ENCODE results near the gene ANKS1B. TPM values are rescaled to one million over a fixed set of nuclear protein-coding genes. Genes with fewer than 3 reads are reported as not detected.

The ANKS1B gene
- total and polyA plus RNA-seq, 9 donors = 1.4 to 5.6 (median 2.7) TPM

GRCh38 chr12:98817742-98818141 is 1167.0 kb downstream of the ANKS1B start:
- WGBS (ENCODE audit: insufficient coverage) = 20% methylated on average over 1 of the region's 2 CpGs
- Histone ChIP-seq H3K4me3 (ENCODE audit: low read length) (no peak overlapping the region), H3K4me1 (ENCODE audit: control insufficient read depth, insufficient read depth, low read length) (peaks cover 19% of the 10 kb centered on the region), H3K27me3 (ENCODE audit: control insufficient read depth, insufficient read depth, low read length) (no peaks in the 10 kb centered on the region), H3K27ac (ENCODE audit: low read length) (peak overlapping the region; percentile 9), H3K36me3 (ENCODE audit: control insufficient read depth, insufficient read depth, low read length) (no peaks in the 10 kb centered on the region), H3K9me3 (replicated peaks; ENCODE audit: control insufficient read depth, low read depth, low read length) (no peaks in the 10 kb centered on the region)
- peak; percentile 82 for DNase-seq

- Histone ChIP-seq H3K27ac (ENCODE audit: low read length) (no peak overlapping the region), H3K4me1 (ENCODE audit: control insufficient read depth, insufficient read depth, low read length) (peaks cover 16% of the 10 kb centered on the region), H3K4me3 (ENCODE audit: low read length) (no peak overlapping the region), H3K36me3 (ENCODE audit: control insufficient read depth, insufficient read depth, low read length) (no peaks in the 10 kb centered on the region), H3K27me3 (ENCODE audit: control insufficient read depth, insufficient read depth, low read length) (no peaks in the 10 kb centered on the region), H3K9me3 (replicated peaks; ENCODE audit: control insufficient read depth, low read depth, low read length) (no peaks in the 10 kb centered on the region)
- 71% methylated on average over 1 of the region's 4 CpGs for WGBS (ENCODE audit: insufficient coverage)
- DNase-seq = no peak
Measured at GRCh38 chr12:98816720-98817119, 1168.0 kb downstream of the ANKS1B start.

- Histone ChIP-seq H3K9me3 (replicated peaks; ENCODE audit: control insufficient read depth, low read depth, low read length) (no peaks in the 10 kb centered on the region), H3K4me1 (ENCODE audit: control insufficient read depth, insufficient read depth, low read length) (peaks cover 6% of the 10 kb centered on the region), H3K27ac (ENCODE audit: low read length) (no peak overlapping the region), H3K36me3 (ENCODE audit: control insufficient read depth, insufficient read depth, low read length) (no peaks in the 10 kb centered on the region), H3K4me3 (ENCODE audit: low read length) (no peak overlapping the region), H3K27me3 (ENCODE audit: control insufficient read depth, insufficient read depth, low read length) (no peaks in the 10 kb centered on the region)
- WGBS (ENCODE audit: insufficient coverage) = 74% methylated on average over 3 of the region's 6 CpGs
- DNase-seq = no peak
Measured at GRCh38 chr12:98814254-98814653, 1170.5 kb downstream of the ANKS1B start.

- no peak overlapping the region for H3K27ac ChIP-seq (ENCODE audit: low read length)
- H3K36me3 ChIP-seq (ENCODE audit: control insufficient read depth, insufficient read depth, low read length) = no peaks in the 10 kb centered on the region
- H3K27me3 ChIP-seq (ENCODE audit: control insufficient read depth, insufficient read depth, low read length) = no peaks in the 10 kb centered on the region
- no peaks in the 10 kb centered on the region for H3K9me3 ChIP-seq (replicated peaks; ENCODE audit: control insufficient read depth, low read depth, low read length)
- no peak overlapping the region for H3K4me3 ChIP-seq (ENCODE audit: low read length)
- H3K4me1 ChIP-seq (ENCODE audit: control insufficient read depth, insufficient read depth, low read length) = peaks cover 2% of the 10 kb centered on the region
- 87% methylated on average over 4 of the region's 7 CpGs for WGBS (ENCODE audit: insufficient coverage)
- DNase-seq = no peak
Measured at GRCh38 chr12:98812225-98812624, 1172.5 kb downstream of the ANKS1B start.

GRCh38 chr12:98808243-98808875 is 1176.4 kb downstream of the ANKS1B start:
- no peaks in the 10 kb centered on the region for H3K27me3 ChIP-seq (ENCODE audit: control insufficient read depth, insufficient read depth, low read length)
- no peaks in the 10 kb centered on the region for H3K9me3 ChIP-seq (replicated peaks; ENCODE audit: control insufficient read depth, low read depth, low read length)
- no peaks in the 10 kb centered on the region for H3K4me1 ChIP-seq (ENCODE audit: control insufficient read depth, insufficient read depth, low read length)
- DNase-seq = no peak
- H3K27ac ChIP-seq (ENCODE audit: low read length) = no peak overlapping the region
- WGBS (ENCODE audit: insufficient coverage) = 71% methylated on average over 2 of the region's 6 CpGs
- no peak overlapping the region for H3K4me3 ChIP-seq (ENCODE audit: low read length)
- H3K36me3 ChIP-seq (ENCODE audit: control insufficient read depth, insufficient read depth, low read length) = no peaks in the 10 kb centered on the region

- H3K27ac ChIP-seq (ENCODE audit: low read length) = no peak overlapping the region
- DNase-seq = no peak
- H3K9me3 ChIP-seq (replicated peaks; ENCODE audit: control insufficient read depth, low read depth, low read length) = no peaks in the 10 kb centered on the region
- H3K36me3 ChIP-seq (ENCODE audit: control insufficient read depth, insufficient read depth, low read length) = no peaks in the 10 kb centered on the region
- WGBS (ENCODE audit: insufficient coverage) = no CpG with 5 or more reads among the region's 2 CpGs
- H3K27me3 ChIP-seq (ENCODE audit: control insufficient read depth, insufficient read depth, low read length) = no peaks in the 10 kb centered on the region
- no peaks in the 10 kb centered on the region for H3K4me1 ChIP-seq (ENCODE audit: control insufficient read depth, insufficient read depth, low read length)
- H3K4me3 ChIP-seq (ENCODE audit: low read length) = no peak overlapping the region
Measured at GRCh38 chr12:98807187-98807586, 1177.5 kb downstream of the ANKS1B start.

GRCh38 chr12:98803468-98804209 is 1181.1 kb downstream of the ANKS1B start:
- H3K27me3 ChIP-seq (ENCODE audit: control insufficient read depth, insufficient read depth, low read length) = no peaks in the 10 kb centered on the region
- H3K4me3 ChIP-seq (ENCODE audit: low read length) = no peak overlapping the region
- 39% methylated on average over 3 of the region's 6 CpGs for WGBS (ENCODE audit: insufficient coverage)
- no peak overlapping the region for H3K27ac ChIP-seq (ENCODE audit: low read length)
- no peaks in the 10 kb centered on the region for H3K4me1 ChIP-seq (ENCODE audit: control insufficient read depth, insufficient read depth, low read length)
- no peaks in the 10 kb centered on the region for H3K36me3 ChIP-seq (ENCODE audit: control insufficient read depth, insufficient read depth, low read length)
- no peaks in the 10 kb centered on the region for H3K9me3 ChIP-seq (replicated peaks; ENCODE audit: control insufficient read depth, low read depth, low read length)
- DNase-seq = no peak

- Histone ChIP-seq H3K4me3 (ENCODE audit: low read length) (no peak overlapping the region), H3K27me3 (ENCODE audit: control insufficient read depth, insufficient read depth, low read length) (no peaks in the 10 kb centered on the region), H3K27ac (ENCODE audit: low read length) (no peak overlapping the region), H3K9me3 (replicated peaks; ENCODE audit: control insufficient read depth, low read depth, low read length) (no peaks in the 10 kb centered on the region), H3K4me1 (ENCODE audit: control insufficient read depth, insufficient read depth, low read length) (no peaks in the 10 kb centered on the region), H3K36me3 (ENCODE audit: control insufficient read depth, insufficient read depth, low read length) (no peaks in the 10 kb centered on the region)
- WGBS (ENCODE audit: insufficient coverage) = 84% methylated on average over 3 of the region's 3 CpGs
- DNase-seq = no peak
Measured at GRCh38 chr12:98799822-98800221, 1184.9 kb downstream of the ANKS1B start.

GRCh38 chr12:98799146-98799810 is 1185.5 kb downstream of the ANKS1B start:
- no peak for DNase-seq
- no peaks in the 10 kb centered on the region for H3K4me1 ChIP-seq (ENCODE audit: control insufficient read depth, insufficient read depth, low read length)
- H3K36me3 ChIP-seq (ENCODE audit: control insufficient read depth, insufficient read depth, low read length) = no peaks in the 10 kb centered on the region
- no peaks in the 10 kb centered on the region for H3K9me3 ChIP-seq (replicated peaks; ENCODE audit: control insufficient read depth, low read depth, low read length)
- H3K27ac ChIP-seq (ENCODE audit: low read length) = no peak overlapping the region
- H3K4me3 ChIP-seq (ENCODE audit: low read length) = no peak overlapping the region
- WGBS (ENCODE audit: insufficient coverage) = 24% methylated on average over 2 of the region's 3 CpGs
- no peaks in the 10 kb centered on the region for H3K27me3 ChIP-seq (ENCODE audit: control insufficient read depth, insufficient read depth, low read length)

GRCh38 chr12:98797200-98797599 is 1187.5 kb downstream of the ANKS1B start:
- DNase-seq = no peak
- Histone ChIP-seq H3K27me3 (ENCODE audit: control insufficient read depth, insufficient read depth, low read length) (no peaks in the 10 kb centered on the region), H3K4me1 (ENCODE audit: control insufficient read depth, insufficient read depth, low read length) (no peaks in the 10 kb centered on the region), H3K4me3 (ENCODE audit: low read length) (no peak overlapping the region), H3K9me3 (replicated peaks; ENCODE audit: control insufficient read depth, low read depth, low read length) (no peaks in the 10 kb centered on the region), H3K27ac (ENCODE audit: low read length) (no peak overlapping the region), H3K36me3 (ENCODE audit: control insufficient read depth, insufficient read depth, low read length) (no peaks in the 10 kb centered on the region)
- no CpG with 5 or more reads among the region's 4 CpGs for WGBS (ENCODE audit: insufficient coverage)

All from muscle of leg (tissue), 11 donors.